PC-3 (cell line): Measurements from ENCODE around the gene PLAGL2. TPM values are rescaled to one million over a fixed set of nuclear protein-coding genes. Genes with fewer than 3 reads are reported as not detected.

Experiments used
- ATAC-seq: fragments of 200-7000 bp; cut with Tn5 transposase; 2 replicates; pipeline ENCODE4 v1.9.1; 2020; ENCODE audit warnings: mild to moderate bottlenecking, moderate library complexity
- BruUV-seq: library from RNA; stranded (reverse); fragments of 400-500 nt; replicated peaks from 2 replicates; lab custom pipeline; 2021; lab: Mats Ljungman, UMichigan
- CTCF ChIA-PET: fragments of 300-600 bp; sonication (Branson Sonifier 250); formaldehyde crosslinking; loops from one replicate; lab custom pipeline; 2022; ENCODE audit warnings: antibody characterized with exemption; lab: Charles Lee
- POLR2A ChIA-PET: fragments of 300-600 bp; sonication (Branson Sonifier 250); formaldehyde crosslinking; loops from one replicate; lab custom pipeline; 2022; ENCODE audit warnings: antibody characterized with exemption; ENCODE audit not compliant: unreplicated experiment; lab: Charles Lee
- DNase-seq: peaks from one replicate; pipeline ENCODE4 v3.0.0-alpha.2; 2015
- H2AFZ ChIP-seq: fragments of 300-600 bp; sonication (generic); 2 replicates; pipeline ENCODE4 v1.6.0; 2016; ENCODE audit warnings: antibody characterized with exemption, low read length
- H3F3A ChIP-seq: fragments of 300-600 bp; sonication (generic); one replicate; pipeline ENCODE4 v1.6.0; 2017; ENCODE audit warnings: antibody characterized with exemption, low read length, control low read depth, mild to moderate bottlenecking; ENCODE audit not compliant: unreplicated experiment
- H3K27ac ChIP-seq: fragments of 300-600 bp; sonication (generic); 2 replicates; pipeline ENCODE4 v1.5.1; 2016; ENCODE audit warnings: mild to moderate bottlenecking, low read length
- H3K27me3 ChIP-seq: fragments of 300-600 bp; sonication (generic); 2 replicates; pipeline ENCODE4 v1.6.1; 2016; ENCODE audit warnings: low read length, mixed read lengths
- H3K36me3 ChIP-seq: fragments of 300-600 bp; sonication (generic); 2 replicates; pipeline ENCODE4 v1.6.1; 2016; ENCODE audit warnings: low read depth, mixed run types, low read length, mixed read lengths
- H3K4me1 ChIP-seq: fragments of 300-600 bp; sonication (generic); 2 replicates; pipeline ENCODE4 v1.5.1; 2016; ENCODE audit warnings: low read length; ENCODE audit not compliant: insufficient read depth
- H3K4me2 ChIP-seq: fragments of 300-600 bp; sonication (generic); 2 replicates; pipeline ENCODE4 v1.6.0; 2016; ENCODE audit warnings: low read length
- H3K4me3 ChIP-seq: fragments of 300-600 bp; sonication (generic); 2 replicates; pipeline ENCODE4 v1.5.1; 2016; ENCODE audit warnings: mild to moderate bottlenecking, low read length, mixed read lengths
- H3K79me2 ChIP-seq: fragments of 300-600 bp; sonication (generic); 2 replicates; pipeline ENCODE4 v1.6.1; 2017; ENCODE audit warnings: low read length, mixed read lengths
- H3K9ac ChIP-seq: fragments of 300-600 bp; sonication (generic); 2 replicates; pipeline ENCODE4 v1.6.0; 2016; ENCODE audit warnings: mild to moderate bottlenecking, low read length
- H3K9me2 ChIP-seq: fragments of 300-600 bp; sonication (generic); replicated peaks from 2 replicates; pipeline ENCODE4 v1.6.1; 2016; ENCODE audit warnings: mixed run types, low read length, mixed read lengths
- H3K9me3 ChIP-seq: fragments of 300-600 bp; sonication (generic); 2 replicates; pipeline ENCODE4 v1.6.1; 2016; ENCODE audit warnings: low read length, mixed read lengths
- H4K20me1 ChIP-seq: fragments of 300-600 bp; sonication (generic); 2 replicates; pipeline ENCODE4 v1.6.1; 2016; ENCODE audit warnings: low read length, mixed read lengths
- CTCF ChIP-seq: fragments of 300-600 bp; sonication (generic); conservative IDR thresholded peaks from 2 replicates; pipeline ENCODE4 v1.5.1; 2017; ENCODE audit warnings: antibody characterized with exemption, low read depth, mild to moderate bottlenecking, low read length
- EZH2 ChIP-seq: fragments of 300-600 bp; sonication (generic); IDR thresholded peaks from one replicate; pipeline ENCODE4 v1.6.1; 2017; ENCODE audit warnings: antibody characterized with exemption, mild to moderate bottlenecking, low read length; ENCODE audit not compliant: unreplicated experiment
- EZH2phosphoT487 ChIP-seq: fragments of 300-600 bp; sonication (generic); IDR thresholded peaks from 2 replicates; pipeline ENCODE4 v1.6.1; 2018; ENCODE audit warnings: mild to moderate bottlenecking, antibody characterized with exemption, low read length, borderline replicate concordance
- intact Hi-C: fragments of 100-400 bp; cut with micrococcal nuclease; formaldehyde crosslinking; loops from 2 replicates; pipeline ENCODE4 v1.9.0; 2023
- total RNA-seq: library from RNA; depleted of rRNA; stranded (reverse); fragments of >200 nt; gene quantifications from 2 replicates; pipeline ENCODE4 v1.2.3, GENCODE V29; 2014

Gene PLAGL2
- total RNA-seq, 1 experiment from 2014 or later = 4.4 TPM

DNA sequence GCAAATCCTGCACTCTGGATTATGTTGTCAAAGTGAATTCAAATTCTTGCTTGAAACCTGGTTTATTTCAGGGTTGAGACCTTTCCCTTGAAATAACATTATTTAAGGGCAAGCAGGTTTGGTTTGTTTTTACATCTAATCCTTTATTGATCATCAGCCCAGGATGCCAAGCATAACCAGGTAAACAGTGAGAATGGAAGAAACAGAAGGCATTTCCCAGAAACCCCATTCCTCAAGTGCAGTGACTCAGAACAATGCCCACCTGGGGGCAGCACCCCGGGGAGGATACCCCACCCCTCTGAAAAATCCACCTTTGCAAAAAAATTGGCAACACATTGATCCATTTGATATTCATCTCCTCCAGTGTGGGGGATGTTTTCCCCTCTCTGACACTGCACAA is 32.7 kb upstream of the PLAGL2 start:
- CTCF ChIA-PET = interaction anchor here (0.6 kb wide), 1 partner anchor 387 kb away, joined by 5 read pairs; no protein-coding TSS in a partner anchor
- Histone ChIP-seq H3K27me3 (no peaks in the 10 kb centered on the region), H3K9me2 (no peaks in the 10 kb centered on the region), H3K27ac (no peak overlapping the region), H3K36me3 (peaks cover 6% of the 10 kb centered on the region), H3K4me2 (no peak overlapping the region), H2AFZ (no peak overlapping the region), H3K4me3 (no peak overlapping the region), H3K9me3 (no peaks in the 10 kb centered on the region), H3F3A (no peaks in the 10 kb centered on the region), H3K9ac (no peak overlapping the region), H3K4me1 (peaks cover 20% of the 10 kb centered on the region), H4K20me1 (no peaks in the 10 kb centered on the region), H3K79me2 (no peaks in the 10 kb centered on the region)
- no peak for TF ChIP-seq EZH2phosphoT487
- no peak for TF ChIP-seq CTCF
- TF ChIP-seq EZH2 = no peak
- intact Hi-C loops = no loop called here
- no TSS peak for BruUV-seq
- peak; percentile 8 for DNase-seq
- POLR2A ChIA-PET = no interaction called here
- no peak for ATAC-seq

- DNase-seq (peak; percentile 18), ATAC-seq (peak; percentile 77)
- H3K4me3 ChIP-seq = no peak overlapping the region
- H3K9ac ChIP-seq = no peak overlapping the region
- no peak for TF ChIP-seq EZH2phosphoT487
- TF ChIP-seq CTCF = no peak
- no peak for TF ChIP-seq EZH2
- ChIA-PET POLR2A (no interaction called here), CTCF (no interaction called here)
- H3K36me3 ChIP-seq = peaks cover 19% of the 10 kb centered on the region
- BruUV-seq = no TSS peak
- 0 out of 2 replicates have a peak overlapping the region, but pooled peaks have one; percentile 7 for H3K27ac ChIP-seq
- H3K9me2 ChIP-seq = no peaks in the 10 kb centered on the region
- no peaks in the 10 kb centered on the region for H3K79me2 ChIP-seq
- H3K4me1 ChIP-seq = peaks cover 12% of the 10 kb centered on the region
- no peaks in the 10 kb centered on the region for H3K27me3 ChIP-seq
- intact Hi-C loops = no loop called here
- no peak overlapping the region for H2AFZ ChIP-seq
- H3K4me2 ChIP-seq = no peak overlapping the region
- H3K9me3 ChIP-seq = no peaks in the 10 kb centered on the region
- no peaks in the 10 kb centered on the region for H3F3A ChIP-seq
- H4K20me1 ChIP-seq = no peaks in the 10 kb centered on the region
Measured at GRCh38 chr20:32238483-32239425, 31.2 kb upstream of the PLAGL2 start.

DNA sequence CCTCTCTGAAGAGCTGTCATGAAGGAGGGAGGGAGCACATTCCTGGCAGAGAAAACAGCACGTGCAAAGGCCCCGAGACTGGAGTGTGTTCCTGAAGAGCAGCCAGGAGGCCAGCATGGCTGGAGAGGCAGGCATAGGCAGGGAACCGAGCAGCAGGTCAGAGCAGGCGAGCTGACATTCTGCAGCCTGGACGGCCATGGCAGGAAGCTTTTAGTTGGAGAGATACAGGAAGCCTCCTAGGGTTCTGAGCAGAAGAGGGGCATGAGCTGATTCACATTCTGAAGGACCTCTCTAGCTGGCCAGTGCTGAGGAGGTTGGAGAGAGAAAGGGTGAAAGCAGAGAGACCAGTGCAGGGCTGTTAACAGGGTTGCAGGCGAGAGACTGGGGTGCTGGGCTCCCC is 29.9 kb upstream of the PLAGL2 start:
- DNase-seq (no peak), ATAC-seq (no peak)
- Histone ChIP-seq H3K9ac (no peak overlapping the region), H3K36me3 (peaks cover 30% of the 10 kb centered on the region), H3K4me2 (no peak overlapping the region), H3K27ac (no peak overlapping the region), H3K4me1 (peaks cover 12% of the 10 kb centered on the region), H3K9me3 (no peaks in the 10 kb centered on the region), H3K9me2 (no peaks in the 10 kb centered on the region), H3K79me2 (no peaks in the 10 kb centered on the region), H3K4me3 (no peak overlapping the region), H3K27me3 (no peaks in the 10 kb centered on the region), H4K20me1 (no peaks in the 10 kb centered on the region), H3F3A (no peaks in the 10 kb centered on the region), H2AFZ (no peak overlapping the region)
- ChIA-PET POLR2A (no interaction called here), CTCF (no interaction called here)
- TF ChIP-seq EZH2phosphoT487 (no peak), EZH2 (no peak), CTCF (no peak)
- intact Hi-C loops = no loop called here
- BruUV-seq = no TSS peak
